OCI-LY3 (cell line): ENCODE measurements around the gene GATA2.

Source experiments
- H2AFZ ChIP-seq: fragments of 200-600, 300-600 bp; shearing (Covaris generic); 2 replicates; pipeline ENCODE4 v1.6.0; 2014; ENCODE audit warnings: antibody characterized with exemption, low read depth, low read length
- H3K27ac ChIP-seq: fragments of 200-600, 300-600 bp; sonication (generic); 2 replicates; pipeline ENCODE4 v1.5.1; 2014; ENCODE audit warnings: mild to moderate bottlenecking, low read length, moderate library complexity, mixed read lengths
- H3K27me3 ChIP-seq: fragments of 200-600, 300-600 bp; sonication (generic); 2 replicates; pipeline ENCODE4 v1.6.1; 2014; ENCODE audit warnings: low read depth, low read length, mixed read lengths
- H3K36me3 ChIP-seq: fragments of 200-600, 300-600 bp; sonication (generic); replicated peaks from 2 replicates; pipeline ENCODE3; 2014; ENCODE audit warnings: low read depth, low read length, mixed read lengths
- H3K4me1 ChIP-seq: fragments of 300-600, 200-600 bp; sonication (generic); 2 replicates; pipeline ENCODE4 v1.6.1; 2014; ENCODE audit warnings: low read length, mixed read lengths
- H3K4me2 ChIP-seq: fragments of 200-600, 300-600 bp; sonication (generic); 2 replicates; pipeline ENCODE4 v1.6.1; 2014; ENCODE audit warnings: low read length, mixed read lengths
- H3K4me3 ChIP-seq: fragments of 300-600, 200-600 bp; sonication (generic); 2 replicates; pipeline ENCODE4 v1.5.1; 2014; ENCODE audit warnings: antibody characterized with exemption, mild to moderate bottlenecking, low read length, moderate library complexity
- H3K79me2 ChIP-seq: fragments of 300-600, 200-600 bp; shearing (Covaris generic); 2 replicates; pipeline ENCODE4 v1.6.1; 2014; ENCODE audit warnings: mild to moderate bottlenecking, low read length, mixed read lengths
- H3K9ac ChIP-seq: fragments of 300-600, 200-600 bp; shearing (Covaris generic); 2 replicates; pipeline ENCODE4 v1.6.0; 2014; ENCODE audit warnings: mild to moderate bottlenecking, low read length, moderate library complexity
- H3K9me3 ChIP-seq: fragments of 200-600, 300-600 bp; shearing (Covaris generic); 2 replicates; pipeline ENCODE4 v1.6.1; 2014; ENCODE audit warnings: low read length, mixed read lengths; ENCODE audit not compliant: insufficient read depth
- H4K20me1 ChIP-seq: fragments of 200-600, 300-600 bp; sonication (generic); 2 replicates; pipeline ENCODE4 v1.6.1; 2016; ENCODE audit warnings: low read length, mixed read lengths; ENCODE audit not compliant: insufficient read depth
- CTCF ChIP-seq: fragments of 200-600, 300-600 bp; sonication (generic); IDR thresholded peaks from 2 replicates; pipeline ENCODE4 v1.5.1; 2014; ENCODE audit warnings: antibody characterized with exemption, low read length, low read depth
- EZH2phosphoT487 ChIP-seq: fragments of 200-600 bp; shearing (Covaris generic); IDR thresholded peaks from 2 replicates; pipeline ENCODE4 v1.6.1; 2018; ENCODE audit warnings: antibody characterized with exemption, mixed run types, low read depth

Gene GATA2

DNA sequence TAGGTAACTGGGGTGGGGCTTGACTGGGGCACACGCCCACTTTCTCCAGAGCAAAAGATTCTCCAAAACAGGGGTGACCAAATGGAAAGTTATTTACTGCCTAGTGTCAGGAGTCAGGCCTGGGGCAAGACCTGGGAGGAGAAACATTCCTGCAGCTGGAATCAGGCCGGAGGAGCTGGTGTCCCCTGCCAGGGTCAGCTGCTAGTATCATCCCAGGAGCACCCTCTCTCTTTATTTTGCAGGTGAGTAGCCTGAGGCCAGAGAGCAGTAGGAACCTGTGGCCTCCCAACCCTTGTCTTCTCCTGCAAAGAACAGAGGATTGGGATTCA, 59.2 kb downstream of the GATA2 start:
- no peak for TF ChIP-seq CTCF
- TF ChIP-seq EZH2phosphoT487: no peak

GRCh38 chr3:128432971-128433836, 59.8 kb downstream of the GATA2 start:
- TF ChIP-seq CTCF (no peak), EZH2phosphoT487 (no peak)
- H3K27me3 ChIP-seq: no peaks in the 10 kb centered on the region
- H4K20me1 ChIP-seq: no peaks in the 10 kb centered on the region
- no peak overlapping the region for H3K4me2 ChIP-seq
- no peaks in the 10 kb centered on the region for H3K36me3 ChIP-seq
- no peaks in the 10 kb centered on the region for H3K4me1 ChIP-seq
- H2AFZ ChIP-seq: no peak overlapping the region
- no peak overlapping the region for H3K27ac ChIP-seq
- H3K9ac ChIP-seq: no peak overlapping the region
- no peak overlapping the region for H3K4me3 ChIP-seq
- no peaks in the 10 kb centered on the region for H3K9me3 ChIP-seq
- H3K79me2 ChIP-seq: no peaks in the 10 kb centered on the region

More for the DNA sequence above, 59.2 kb downstream of the GATA2 start:
- Histone ChIP-seq H4K20me1 (no peaks in the 10 kb centered on the region), H3K4me1 (no peaks in the 10 kb centered on the region), H3K4me2 (no peak overlapping the region), H3K9me3 (no peaks in the 10 kb centered on the region), H3K27ac (no peak overlapping the region), H3K9ac (no peak overlapping the region), H3K27me3 (no peaks in the 10 kb centered on the region), H3K4me3 (no peak overlapping the region), H3K36me3 (no peaks in the 10 kb centered on the region), H2AFZ (no peak overlapping the region), H3K79me2 (no peaks in the 10 kb centered on the region)

DNA sequence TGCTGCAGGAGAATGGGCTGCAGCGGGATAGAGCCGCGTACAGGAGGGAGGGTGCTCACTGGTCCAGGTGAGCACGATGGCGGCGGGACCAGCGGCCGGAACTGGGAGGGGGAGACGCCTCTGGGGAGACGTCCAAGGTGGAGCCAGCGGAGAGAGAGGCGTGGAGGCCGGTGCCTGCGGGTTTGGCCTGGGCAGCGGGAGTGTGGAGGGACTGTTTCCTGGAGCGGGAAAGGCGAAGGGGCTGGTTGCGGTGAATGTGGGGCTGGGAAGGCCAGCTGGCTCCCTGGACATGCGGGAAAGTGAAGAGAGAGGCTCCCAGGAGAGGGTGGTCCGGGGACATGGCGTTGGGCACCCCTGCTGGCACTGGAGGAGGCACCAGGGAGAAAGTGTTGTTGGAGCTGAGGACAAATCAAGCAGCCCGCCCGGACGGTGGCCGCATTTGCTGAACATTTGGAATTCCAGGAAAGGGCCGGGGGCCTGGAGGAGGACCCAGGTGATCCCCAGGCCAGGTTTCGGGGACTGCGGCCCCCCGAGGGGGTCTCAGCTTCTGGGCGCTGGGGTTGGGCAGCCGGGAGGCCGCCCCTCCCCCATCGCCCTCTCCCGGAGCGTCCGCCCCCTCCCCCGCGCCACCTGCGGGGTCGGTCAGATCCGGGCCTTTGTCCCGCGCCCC, 60.6 kb downstream of the GATA2 start:
- Histone ChIP-seq H3K27me3 (no peaks in the 10 kb centered on the region), H3K36me3 (no peaks in the 10 kb centered on the region), H4K20me1 (no peaks in the 10 kb centered on the region), H3K4me3 (no peak overlapping the region), H3K9me3 (no peaks in the 10 kb centered on the region), H3K4me2 (no peak overlapping the region), H3K27ac (no peak overlapping the region), H3K4me1 (no peaks in the 10 kb centered on the region), H3K9ac (no peak overlapping the region), H2AFZ (no peak overlapping the region), H3K79me2 (no peaks in the 10 kb centered on the region)
- TF ChIP-seq CTCF (no peak), EZH2phosphoT487 (no peak)

DNA sequence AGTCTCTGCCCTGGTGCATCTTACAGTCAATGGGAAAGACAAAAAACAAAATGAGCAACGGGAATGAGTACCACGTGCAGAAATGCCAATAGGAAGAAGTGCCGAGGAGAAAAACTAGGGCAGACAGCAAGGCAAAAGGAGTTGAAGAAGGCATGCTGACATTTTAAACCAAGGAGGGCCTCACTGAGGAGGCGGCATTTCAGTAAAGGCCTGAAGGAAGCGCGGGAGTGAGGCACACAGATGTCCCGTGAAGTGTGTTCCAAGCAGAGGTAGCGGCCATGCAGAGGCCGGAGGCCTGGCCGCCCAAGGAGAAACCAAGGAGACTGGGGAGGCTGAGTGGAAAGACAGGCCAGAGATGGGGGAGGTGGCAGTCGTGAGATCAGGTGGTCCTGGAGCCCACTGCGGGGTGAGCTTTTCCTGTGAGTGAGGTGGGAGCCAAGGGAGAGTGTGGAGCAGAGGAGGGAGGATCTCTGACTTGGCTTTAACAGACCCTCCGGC, 61.1 kb downstream of the GATA2 start:
- Histone ChIP-seq H4K20me1 (no peaks in the 10 kb centered on the region), H3K9me3 (no peaks in the 10 kb centered on the region), H3K4me3 (no peak overlapping the region), H3K36me3 (no peaks in the 10 kb centered on the region), H3K9ac (no peak overlapping the region), H3K4me2 (no peak overlapping the region), H3K4me1 (no peaks in the 10 kb centered on the region), H3K27me3 (no peaks in the 10 kb centered on the region), H3K27ac (no peak overlapping the region), H3K79me2 (no peaks in the 10 kb centered on the region), H2AFZ (no peak overlapping the region)
- TF ChIP-seq CTCF: no peak
- no peak for TF ChIP-seq EZH2phosphoT487
